Chondrocyte (in vitro differentiated cells): ENCODE data around the gene CRYAA. TPM values are rescaled to one million over a fixed set of nuclear protein-coding genes. Genes with fewer than 3 reads are reported as not detected.
"Not testable (repeated sequence)": the region's sequence is repeated elsewhere in the genome, so short reads cannot be mapped to it uniquely, and the experiment has no call there.

ENCODE experiments used
- DNase-seq: peaks from one replicate; pipeline ENCODE4 v3.0.0; 2021; ENCODE audit warnings: mixed read lengths, low spot score
- H3K27ac Mint-ChIP-seq: one replicate; pipeline ENCODE4 v1.8.0; 2021; ENCODE audit warnings: mild to moderate bottlenecking, moderate library complexity, mixed read lengths; ENCODE audit not compliant: unreplicated experiment
- H3K27me3 Mint-ChIP-seq: 2 replicates; pipeline ENCODE4 v1.8.0; 2021; ENCODE audit warnings: low read depth, mixed read lengths
- H3K36me3 Mint-ChIP-seq: 2 replicates; pipeline ENCODE4 v1.8.0; 2021; ENCODE audit warnings: low read depth, mixed read lengths
- H3K4me1 Mint-ChIP-seq: 2 replicates; pipeline ENCODE4 v1.8.0; 2021; ENCODE audit warnings: low read depth, mild to moderate bottlenecking, mixed read lengths
- H3K4me3 Mint-ChIP-seq: one replicate; pipeline ENCODE4 v1.8.0; 2021; ENCODE audit warnings: mild to moderate bottlenecking, moderate library complexity, mixed read lengths; ENCODE audit not compliant: unreplicated experiment
- H3K9me3 Mint-ChIP-seq: 2 replicates; pipeline ENCODE4 v1.8.0; 2021; ENCODE audit warnings: low read depth, mixed read lengths
- long read RNA-seq: library from polyadenylated mRNA; stranded (forward); transcript quantifications from one replicate; pipeline ENCODE4 v2.0.0, GENCODE V29; 2021
- total RNA-seq: library from RNA; stranded (reverse); gene quantifications from 3 replicates; pipeline ENCODE4 v1.2.1, GENCODE V29; 2021
- TF ChIP-seq, protein P1 (sequence below): fragments of 200-600 bp; sonication (generic); IDR thresholded peaks from 2 replicates; pipeline ENCODE4 v1.5.0; 2021; ENCODE audit warnings: antibody characterized with exemption, mild to moderate bottlenecking, moderate library complexity

Gene CRYAA
- not detected in 3 replicates for total RNA-seq
- long read RNA-seq, result 0 reads

- not testable (repeated sequence) for H3K27ac Mint-ChIP-seq, H3K27me3 Mint-ChIP-seq, DNase-seq, H3K4me1 Mint-ChIP-seq, H3K36me3 Mint-ChIP-seq, H3K4me3 Mint-ChIP-seq, H3K9me3 Mint-ChIP-seq
Measured at GRCh38 chr21:43168708-43169107, at the start of gene CRYAA. CRYAA (plus strand) TSS chr21:43169008; CDS start chr21:43169100, 92 bp downstream.

- H3K4me1 Mint-ChIP-seq, H3K9me3 Mint-ChIP-seq, H3K27me3 Mint-ChIP-seq, DNase-seq, H3K4me3 Mint-ChIP-seq, H3K27ac Mint-ChIP-seq, H3K36me3 Mint-ChIP-seq: not testable (repeated sequence)
Measured at GRCh38 chr21:43130094-43130493, 38.7 kb upstream of the CRYAA start.

DNA sequence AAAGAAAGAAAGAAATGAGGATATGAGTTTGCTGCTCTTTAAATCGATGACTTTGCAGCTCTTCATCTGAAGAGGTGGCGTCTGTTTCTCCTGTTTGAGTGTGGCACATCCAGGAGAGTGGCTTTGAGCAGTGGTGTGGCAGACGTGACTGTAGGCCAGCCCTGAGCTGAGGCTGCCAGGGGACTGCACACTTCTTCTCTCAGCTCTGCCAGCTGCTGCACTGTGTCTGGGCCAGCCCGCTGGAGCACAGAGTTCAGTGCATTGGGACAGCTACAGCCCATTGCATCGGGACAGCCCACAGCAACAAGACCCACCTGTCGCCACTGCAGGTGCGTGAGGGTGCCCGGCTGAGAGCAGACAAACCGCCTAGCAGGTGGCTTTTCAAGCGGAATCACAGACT is 34.3 kb upstream of the CRYAA start:
- H3K4me1 Mint-ChIP-seq, H3K27me3 Mint-ChIP-seq, DNase-seq, H3K36me3 Mint-ChIP-seq, H3K4me3 Mint-ChIP-seq, H3K9me3 Mint-ChIP-seq, H3K27ac Mint-ChIP-seq: not testable (repeated sequence)

GRCh38 chr21:43138944-43139343 is 29.9 kb upstream of the CRYAA start:
- H3K27ac Mint-ChIP-seq, H3K4me3 Mint-ChIP-seq, H3K27me3 Mint-ChIP-seq, DNase-seq, H3K9me3 Mint-ChIP-seq, H3K36me3 Mint-ChIP-seq, H3K4me1 Mint-ChIP-seq: not testable (repeated sequence)
- TF ChIP-seq, protein P1, sequence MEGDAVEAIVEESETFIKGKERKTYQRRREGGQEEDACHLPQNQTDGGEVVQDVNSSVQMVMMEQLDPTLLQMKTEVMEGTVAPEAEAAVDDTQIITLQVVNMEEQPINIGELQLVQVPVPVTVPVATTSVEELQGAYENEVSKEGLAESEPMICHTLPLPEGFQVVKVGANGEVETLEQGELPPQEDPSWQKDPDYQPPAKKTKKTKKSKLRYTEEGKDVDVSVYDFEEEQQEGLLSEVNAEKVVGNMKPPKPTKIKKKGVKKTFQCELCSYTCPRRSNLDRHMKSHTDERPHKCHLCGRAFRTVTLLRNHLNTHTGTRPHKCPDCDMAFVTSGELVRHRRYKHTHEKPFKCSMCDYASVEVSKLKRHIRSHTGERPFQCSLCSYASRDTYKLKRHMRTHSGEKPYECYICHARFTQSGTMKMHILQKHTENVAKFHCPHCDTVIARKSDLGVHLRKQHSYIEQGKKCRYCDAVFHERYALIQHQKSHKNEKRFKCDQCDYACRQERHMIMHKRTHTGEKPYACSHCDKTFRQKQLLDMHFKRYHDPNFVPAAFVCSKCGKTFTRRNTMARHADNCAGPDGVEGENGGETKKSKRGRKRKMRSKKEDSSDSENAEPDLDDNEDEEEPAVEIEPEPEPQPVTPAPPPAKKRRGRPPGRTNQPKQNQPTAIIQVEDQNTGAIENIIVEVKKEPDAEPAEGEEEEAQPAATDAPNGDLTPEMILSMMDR, result peak; percentile 48

GRCh38 chr21:43141407-43141806 is 27.4 kb upstream of the CRYAA start:
- not testable (repeated sequence) for H3K4me1 Mint-ChIP-seq, H3K27me3 Mint-ChIP-seq, DNase-seq, H3K27ac Mint-ChIP-seq, H3K36me3 Mint-ChIP-seq, H3K4me3 Mint-ChIP-seq, H3K9me3 Mint-ChIP-seq

DNA sequence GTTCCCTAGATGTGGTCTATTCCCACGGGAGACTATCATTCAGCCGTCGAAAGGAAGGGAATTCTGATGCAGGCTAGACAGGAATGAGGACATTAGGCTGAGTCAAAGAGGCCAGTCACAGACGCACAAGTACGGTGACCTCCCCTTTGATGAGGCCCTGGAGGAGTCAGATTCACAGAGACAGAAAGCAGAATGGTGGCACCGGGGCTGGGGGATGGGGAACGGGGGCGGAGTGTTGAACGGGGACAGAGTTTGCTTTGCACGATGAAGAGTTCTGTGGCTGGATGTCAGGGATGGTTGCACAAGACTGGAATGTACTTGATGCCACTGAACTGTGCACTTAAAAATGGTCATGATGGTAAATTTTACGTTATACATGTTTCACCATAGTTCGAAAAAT is 22.2 kb upstream of the CRYAA start:
- H3K27me3 Mint-ChIP-seq, H3K4me3 Mint-ChIP-seq, H3K27ac Mint-ChIP-seq, H3K36me3 Mint-ChIP-seq, H3K4me1 Mint-ChIP-seq, H3K9me3 Mint-ChIP-seq, DNase-seq: not testable (repeated sequence)

DNA sequence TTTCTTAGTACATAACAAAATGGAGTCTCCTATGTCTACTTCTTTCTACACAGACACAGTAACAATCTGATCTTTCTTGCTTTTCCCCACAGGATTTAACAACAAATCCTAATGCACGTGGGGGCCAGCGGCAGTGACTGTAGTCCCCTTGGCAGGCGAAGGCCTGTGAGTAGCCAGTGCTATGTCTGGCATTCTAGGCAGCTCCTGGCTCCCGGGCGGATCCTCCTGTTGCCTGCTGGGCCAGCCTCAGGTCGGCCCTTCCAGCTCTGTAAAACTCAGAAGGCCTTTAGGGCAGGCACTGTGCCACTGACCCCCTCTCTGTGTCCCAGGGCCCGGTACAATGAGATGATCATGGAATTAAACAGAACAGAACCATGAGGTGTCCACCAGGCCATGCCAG is 20.8 kb upstream of the CRYAA start:
- H3K9me3 Mint-ChIP-seq, DNase-seq, H3K27me3 Mint-ChIP-seq, H3K36me3 Mint-ChIP-seq, H3K4me1 Mint-ChIP-seq, H3K4me3 Mint-ChIP-seq, H3K27ac Mint-ChIP-seq: not testable (repeated sequence)

DNA sequence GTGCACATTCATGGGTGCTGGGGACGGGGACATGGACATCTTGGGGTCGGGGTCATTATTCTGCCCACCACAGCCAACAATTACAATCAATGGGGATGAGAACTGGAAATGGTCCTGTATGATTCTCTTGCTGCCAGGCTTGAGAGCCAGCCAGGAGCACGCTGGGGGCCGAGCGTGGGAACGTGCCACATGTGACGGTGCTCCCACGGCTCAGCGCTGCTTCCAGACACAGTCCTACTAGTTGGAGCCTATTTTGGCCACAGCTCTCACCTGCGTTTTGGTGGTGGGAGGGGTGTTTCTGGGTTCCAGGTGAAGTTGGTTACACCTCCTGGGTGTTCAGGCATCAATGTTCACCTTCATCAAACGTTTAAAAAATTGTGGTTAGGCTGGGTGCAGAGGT is 19.5 kb upstream of the CRYAA start:
- not testable (repeated sequence) for H3K4me1 Mint-ChIP-seq, H3K4me3 Mint-ChIP-seq, H3K27me3 Mint-ChIP-seq, H3K36me3 Mint-ChIP-seq, H3K27ac Mint-ChIP-seq, H3K9me3 Mint-ChIP-seq, DNase-seq

- not testable (repeated sequence) for H3K27me3 Mint-ChIP-seq, H3K4me1 Mint-ChIP-seq
Measured at GRCh38 chr21:43153601-43154000, 15.2 kb upstream of the CRYAA start.

DNA sequence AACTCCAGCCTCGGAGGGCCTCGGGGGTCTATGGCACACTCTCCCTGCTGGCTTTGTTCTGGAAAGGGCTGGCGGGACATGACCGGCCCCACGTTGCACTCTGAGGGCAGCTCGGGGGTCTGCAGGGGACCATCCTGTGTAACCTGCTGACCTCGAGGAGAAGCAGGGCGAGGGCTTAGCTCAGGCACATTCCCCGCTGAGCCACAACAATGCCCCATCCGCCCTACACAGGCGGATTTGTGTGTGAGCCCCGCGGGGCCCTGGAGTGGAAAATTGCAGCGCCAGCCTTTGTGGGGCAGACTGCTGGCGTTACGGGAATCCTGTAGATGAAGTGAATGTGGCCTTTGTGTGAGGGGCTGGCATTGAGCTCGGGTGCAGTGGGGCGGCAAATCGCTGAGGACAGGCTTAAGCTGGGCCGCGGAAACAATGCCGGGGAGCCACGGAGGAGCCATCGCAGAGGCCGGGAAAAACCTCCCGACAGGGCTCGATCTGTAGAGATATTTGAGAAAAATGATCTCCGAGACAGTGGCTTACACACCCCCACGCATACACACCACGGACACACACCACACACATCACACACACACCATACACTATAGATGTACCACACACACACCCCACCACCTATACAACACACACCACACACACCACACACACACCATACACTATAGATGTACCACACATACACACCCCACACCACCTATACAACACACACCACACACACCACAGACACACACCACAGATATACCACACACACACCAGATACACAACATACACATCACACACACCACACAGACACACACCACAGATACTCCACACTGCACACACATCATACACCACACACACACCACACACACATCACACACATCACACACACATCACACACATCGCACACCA is 9.3 kb upstream of the CRYAA start:
- not testable (repeated sequence) for H3K4me1 Mint-ChIP-seq, H3K4me3 Mint-ChIP-seq, H3K36me3 Mint-ChIP-seq, H3K27me3 Mint-ChIP-seq, H3K27ac Mint-ChIP-seq, DNase-seq, H3K9me3 Mint-ChIP-seq

More at GRCh38 chr21:43153601-43154000, 15.2 kb upstream of the CRYAA start:
- not testable (repeated sequence) for H3K9me3 Mint-ChIP-seq, DNase-seq, H3K36me3 Mint-ChIP-seq, H3K27ac Mint-ChIP-seq, H3K4me3 Mint-ChIP-seq

- not testable (repeated sequence) for H3K4me1 Mint-ChIP-seq, H3K27me3 Mint-ChIP-seq, H3K36me3 Mint-ChIP-seq, H3K9me3 Mint-ChIP-seq, H3K4me3 Mint-ChIP-seq, H3K27ac Mint-ChIP-seq, DNase-seq
Measured at GRCh38 chr21:43161826-43162707, 6.7 kb upstream of the CRYAA start.
